Hepatocyte (in vitro differentiated cells): ENCODE measurements around the gene INPP5B.

Experiments used
- CTCF ChIP-seq: fragments of 200-600 bp; sonication (generic); IDR thresholded peaks from 2 replicates; pipeline ENCODE4 v1.5.1; 2016; ENCODE audit warnings: antibody characterized with exemption, mild to moderate bottlenecking; ENCODE audit not compliant: poor library complexity
- EZH2 ChIP-seq: fragments of 200-600 bp; sonication (generic); IDR thresholded peaks from 2 replicates; pipeline ENCODE4 v1.6.1; 2016; ENCODE audit warnings: antibody characterized with exemption, mild to moderate bottlenecking, borderline replicate concordance
- EZH2phosphoT487 ChIP-seq: fragments of 200-600 bp; sonication (generic); IDR thresholded peaks from one replicate; pipeline ENCODE4 v1.6.1; 2018; ENCODE audit warnings: antibody characterized with exemption, mild to moderate bottlenecking, low read depth, moderate library complexity; ENCODE audit not compliant: unreplicated experiment, severe bottlenecking

- TF ChIP-seq EZH2phosphoT487: no peak
- TF ChIP-seq EZH2: no peak
- no peak for TF ChIP-seq CTCF
Observed at GRCh38 chr1:37836788-37837187, 110.1 kb downstream of the INPP5B start.
